DOHH2 (cell line): ENCODE data around the gene GCNT2.
"Not testable (repeated sequence)": the region's sequence is repeated elsewhere in the genome, so short reads cannot be mapped to it uniquely, and the experiment has no call there.

Experiments used
- H3F3A ChIP-seq: fragments of 200-600 bp; sonication (generic), shearing (Covaris generic); 2 replicates; pipeline ENCODE4 v1.6.0; 2016; ENCODE audit warnings: antibody characterized with exemption, mild to moderate bottlenecking; ENCODE audit not compliant: control insufficient read depth, insufficient read depth
- H3K27ac ChIP-seq: fragments of 200-600 bp; sonication (generic); 2 replicates; pipeline ENCODE4 v1.5.1; 2014; ENCODE audit warnings: low read depth, mild to moderate bottlenecking, low read length, moderate library complexity
- H3K27me3 ChIP-seq: fragments of 200-600 bp; sonication (generic); 2 replicates; pipeline ENCODE4 v1.6.1; 2014; ENCODE audit warnings: mild to moderate bottlenecking, low read length, mixed read lengths; ENCODE audit not compliant: control insufficient read depth
- H3K36me3 ChIP-seq: fragments of 200-600 bp; sonication (generic); 2 replicates; pipeline ENCODE4 v1.6.1; 2014; ENCODE audit warnings: mild to moderate bottlenecking, low read length, moderate library complexity, mixed read lengths; ENCODE audit not compliant: control insufficient read depth
- H3K4me1 ChIP-seq: fragments of 200-600 bp; sonication (generic); 2 replicates; pipeline ENCODE4 v1.6.1; 2014; ENCODE audit warnings: mild to moderate bottlenecking, low read length, mixed read lengths; ENCODE audit not compliant: control insufficient read depth
- H3K4me2 ChIP-seq: fragments of 200-600 bp; sonication (generic); 2 replicates; pipeline ENCODE4 v1.6.0; 2014; ENCODE audit warnings: mild to moderate bottlenecking, low read length, moderate library complexity
- H3K4me3 ChIP-seq: fragments of 200-600 bp; sonication (generic); 2 replicates; pipeline ENCODE4 v1.5.1; 2014; ENCODE audit warnings: mild to moderate bottlenecking, low read length, mixed read lengths
- H3K79me2 ChIP-seq: fragments of 200-600 bp; sonication (generic); 2 replicates; pipeline ENCODE4 v1.6.1; 2014; ENCODE audit warnings: mild to moderate bottlenecking, low read length, mixed read lengths; ENCODE audit not compliant: control insufficient read depth
- H3K9me2 ChIP-seq: fragments of 200-600 bp; sonication (generic); replicated peaks from 2 replicates; pipeline ENCODE4 v1.6.1; 2014; ENCODE audit warnings: mild to moderate bottlenecking, low read length, mixed read lengths; ENCODE audit not compliant: control insufficient read depth
- H3K9me3 ChIP-seq: fragments of 200-600 bp; sonication (generic); 2 replicates; pipeline ENCODE4 v1.6.1; 2014; ENCODE audit warnings: antibody characterized with exemption, low read length, mixed read lengths; ENCODE audit not compliant: control insufficient read depth, insufficient read depth
- H4K20me1 ChIP-seq: fragments of 200-600 bp; sonication (generic); 2 replicates; pipeline ENCODE4 v1.6.0; 2014; ENCODE audit warnings: low read depth, mild to moderate bottlenecking, antibody characterized with exemption, low read length, moderate library complexity; ENCODE audit not compliant: control insufficient read depth, insufficient read depth
- EZH2phosphoT487 ChIP-seq: fragments of 200-600 bp; sonication (generic); IDR thresholded peaks from 2 replicates; pipeline ENCODE4 v1.6.1; 2017; ENCODE audit warnings: borderline replicate concordance, mild to moderate bottlenecking, antibody characterized with exemption, low read length, moderate library complexity, mixed read lengths
- TF ChIP-seq, protein P1 (sequence below): fragments of 200-600 bp; sonication (generic); IDR thresholded peaks from one replicate; pipeline ENCODE4 v1.5.1; 2014; ENCODE audit warnings: antibody characterized with exemption, mild to moderate bottlenecking, low read depth, low read length; ENCODE audit not compliant: poor library complexity, severe bottlenecking

Gene GCNT2

DNA sequence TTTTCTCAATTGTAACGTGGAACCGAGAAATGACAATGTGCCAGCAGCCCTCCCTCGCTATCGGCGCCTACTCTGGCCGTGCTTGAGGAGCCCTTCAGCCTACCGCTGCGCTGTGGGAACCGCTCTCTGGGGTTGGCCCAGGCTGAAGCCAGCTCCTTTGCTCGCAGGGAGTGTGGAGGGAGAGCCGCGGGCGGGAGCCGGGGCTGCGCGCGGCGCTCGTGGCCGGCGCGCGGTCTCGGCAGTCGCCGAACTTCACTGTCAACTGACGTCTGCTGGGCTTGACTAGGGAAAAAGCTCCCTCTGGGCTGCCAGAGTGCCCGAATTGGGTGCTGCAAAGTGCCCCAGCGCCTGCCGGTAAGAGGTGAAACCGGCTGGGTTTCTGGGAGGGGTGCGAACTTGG is 29.7 kb upstream of the GCNT2 start:
- Histone ChIP-seq H3K4me1 (no peaks in the 10 kb centered on the region), H3K9me3 (peaks cover 4% of the 10 kb centered on the region; the same call in 1 of the 2 replicates), H3K79me2 (no peaks in the 10 kb centered on the region), H3K9me2 (no peaks in the 10 kb centered on the region), H3F3A (no peaks in the 10 kb centered on the region), H3K36me3 (no peaks in the 10 kb centered on the region), H3K27me3 (no peaks in the 10 kb centered on the region), H3K27ac (no peak overlapping the region), H3K4me2 (no peak overlapping the region), H3K4me3 (no peak overlapping the region), H4K20me1 (no peaks in the 10 kb centered on the region)
- TF ChIP-seq, protein P1, sequence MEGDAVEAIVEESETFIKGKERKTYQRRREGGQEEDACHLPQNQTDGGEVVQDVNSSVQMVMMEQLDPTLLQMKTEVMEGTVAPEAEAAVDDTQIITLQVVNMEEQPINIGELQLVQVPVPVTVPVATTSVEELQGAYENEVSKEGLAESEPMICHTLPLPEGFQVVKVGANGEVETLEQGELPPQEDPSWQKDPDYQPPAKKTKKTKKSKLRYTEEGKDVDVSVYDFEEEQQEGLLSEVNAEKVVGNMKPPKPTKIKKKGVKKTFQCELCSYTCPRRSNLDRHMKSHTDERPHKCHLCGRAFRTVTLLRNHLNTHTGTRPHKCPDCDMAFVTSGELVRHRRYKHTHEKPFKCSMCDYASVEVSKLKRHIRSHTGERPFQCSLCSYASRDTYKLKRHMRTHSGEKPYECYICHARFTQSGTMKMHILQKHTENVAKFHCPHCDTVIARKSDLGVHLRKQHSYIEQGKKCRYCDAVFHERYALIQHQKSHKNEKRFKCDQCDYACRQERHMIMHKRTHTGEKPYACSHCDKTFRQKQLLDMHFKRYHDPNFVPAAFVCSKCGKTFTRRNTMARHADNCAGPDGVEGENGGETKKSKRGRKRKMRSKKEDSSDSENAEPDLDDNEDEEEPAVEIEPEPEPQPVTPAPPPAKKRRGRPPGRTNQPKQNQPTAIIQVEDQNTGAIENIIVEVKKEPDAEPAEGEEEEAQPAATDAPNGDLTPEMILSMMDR: no peak
- no peak for TF ChIP-seq EZH2phosphoT487

DNA sequence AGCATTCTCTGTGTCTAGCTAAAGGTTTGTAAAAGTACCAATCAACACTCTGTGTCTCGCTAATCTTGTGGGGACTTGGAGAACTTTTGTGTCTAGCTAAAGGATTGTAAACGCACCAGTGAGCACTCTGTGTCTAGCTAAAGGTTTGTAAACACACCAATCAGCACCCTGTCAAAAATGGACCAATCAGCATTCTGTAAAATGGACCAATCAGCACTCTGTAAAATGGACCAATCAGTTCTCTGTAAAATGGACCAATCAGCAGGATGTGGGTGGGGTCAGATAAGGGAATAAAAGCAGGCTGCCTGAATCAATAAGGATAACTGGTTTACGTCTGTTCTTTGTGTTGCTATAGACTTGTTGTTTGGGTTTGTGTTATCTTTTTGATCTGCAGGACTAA is 29.2 kb upstream of the GCNT2 start:
- H3K4me1 ChIP-seq, H3K9me2 ChIP-seq, H3K36me3 ChIP-seq, H3K27me3 ChIP-seq, H3K79me2 ChIP-seq, H3K9me3 ChIP-seq, H3F3A ChIP-seq, H3K4me3 ChIP-seq, H3K27ac ChIP-seq, H4K20me1 ChIP-seq, H3K4me2 ChIP-seq: not testable (repeated sequence)

DNA sequence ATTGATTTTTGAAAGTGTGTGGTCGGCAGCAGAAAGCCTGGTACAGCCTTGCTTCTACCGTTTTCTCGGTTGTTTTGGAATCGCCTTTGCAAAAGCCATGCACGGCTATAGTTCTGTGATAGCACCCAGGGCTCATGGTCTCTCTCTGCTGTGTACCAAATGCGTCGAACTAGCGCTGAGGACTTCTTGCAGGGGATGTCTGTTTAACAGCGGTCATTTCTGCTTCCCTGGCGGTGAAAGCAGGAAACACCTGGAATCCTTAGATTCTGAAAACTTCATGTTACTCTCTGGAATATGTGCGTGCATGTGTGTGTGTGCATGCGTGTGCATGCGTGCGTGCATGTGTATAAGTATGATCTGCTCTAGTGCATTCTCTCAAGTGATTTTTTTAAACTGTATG is 26.1 kb upstream of the GCNT2 start:
- H3K36me3 ChIP-seq: no peaks in the 10 kb centered on the region
- H3F3A ChIP-seq: no peaks in the 10 kb centered on the region
- H3K9me2 ChIP-seq: no peaks in the 10 kb centered on the region
- no peaks in the 10 kb centered on the region for H3K4me1 ChIP-seq
- no peak overlapping the region for H3K4me3 ChIP-seq
- H3K9me3 ChIP-seq: peaks cover 4% of the 10 kb centered on the region; the same call in 1 of the 2 replicates
- H3K27ac ChIP-seq: no peak overlapping the region
- no peaks in the 10 kb centered on the region for H4K20me1 ChIP-seq
- H3K4me2 ChIP-seq: no peak overlapping the region
- TF ChIP-seq, protein P1: no peak
- TF ChIP-seq EZH2phosphoT487: no peak
- no peaks in the 10 kb centered on the region for H3K27me3 ChIP-seq
- no peaks in the 10 kb centered on the region for H3K79me2 ChIP-seq

DNA sequence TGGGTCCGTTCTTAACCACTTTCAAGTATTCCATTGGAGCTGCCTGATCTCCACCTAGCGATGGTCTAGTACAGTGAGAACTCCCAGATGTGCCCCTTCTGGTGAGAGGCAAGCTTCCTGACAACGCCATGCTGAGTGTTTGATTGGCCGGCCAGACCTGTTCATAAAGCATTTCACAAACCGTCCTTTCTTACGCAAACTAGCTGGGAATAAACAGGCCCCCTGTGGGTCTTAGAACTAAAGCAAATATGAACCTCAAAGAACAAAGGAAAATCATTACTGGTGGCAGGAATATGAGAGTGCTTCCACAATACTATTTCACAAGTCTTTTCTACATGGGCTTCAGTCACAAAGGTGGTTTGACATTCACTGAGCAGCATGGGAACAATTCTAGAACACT is 15.6 kb upstream of the GCNT2 start:
- peaks cover 9% of the 10 kb centered on the region for H3K4me1 ChIP-seq
- no peak overlapping the region for H3K4me2 ChIP-seq
- no peak overlapping the region for H3K27ac ChIP-seq
- no peaks in the 10 kb centered on the region for H3K79me2 ChIP-seq
- no peaks in the 10 kb centered on the region for H4K20me1 ChIP-seq
- no peaks in the 10 kb centered on the region for H3K36me3 ChIP-seq
- H3F3A ChIP-seq: no peaks in the 10 kb centered on the region
- TF ChIP-seq, protein P1: no peak
- no peak for TF ChIP-seq EZH2phosphoT487
- H3K9me2 ChIP-seq: no peaks in the 10 kb centered on the region
- H3K9me3 ChIP-seq: no peaks in the 10 kb centered on the region
- H3K27me3 ChIP-seq: peaks cover 10% of the 10 kb centered on the region; the same call in 1 of the 2 replicates
- H3K4me3 ChIP-seq: no peak overlapping the region
